ENCODE results near the gene PRKCE. TPM values are rescaled to one million over a fixed set of nuclear protein-coding genes. Genes with fewer than 3 reads are reported as not detected.

Gene PRKCE
- total and polyA plus RNA-seq, 2 of the 8 experiments (the other 6 are each of a cell fraction or from before 2014, with no cell fraction given): 0.54 to 2.1 TPM

GRCh38 chr2:46150445-46150955, 499.0 kb downstream of the PRKCE start (continued):
- no peak for TF ChIP-seq GABPA (IDR thresholded peaks at IDR 0.05; ENCODE audit: borderline replicate concordance, insufficient read depth, low read length)
- no peak for TF ChIP-seq SP4 (IDR thresholded peaks at IDR 0.05; ENCODE audit: low read length)
- TF ChIP-seq POU5F1 (IDR thresholded peaks at IDR 0.05; ENCODE audit: low read depth, low read length): no peak
